Measurements from ENCODE around the gene CISD3. TPM values are rescaled to one million over a fixed set of nuclear protein-coding genes. Genes with fewer than 3 reads are reported as not detected.

Gene CISD3
- total and polyA plus RNA-seq, 2 experiments from 2014 or later, result 0.94 to 8.9 TPM

DNA sequence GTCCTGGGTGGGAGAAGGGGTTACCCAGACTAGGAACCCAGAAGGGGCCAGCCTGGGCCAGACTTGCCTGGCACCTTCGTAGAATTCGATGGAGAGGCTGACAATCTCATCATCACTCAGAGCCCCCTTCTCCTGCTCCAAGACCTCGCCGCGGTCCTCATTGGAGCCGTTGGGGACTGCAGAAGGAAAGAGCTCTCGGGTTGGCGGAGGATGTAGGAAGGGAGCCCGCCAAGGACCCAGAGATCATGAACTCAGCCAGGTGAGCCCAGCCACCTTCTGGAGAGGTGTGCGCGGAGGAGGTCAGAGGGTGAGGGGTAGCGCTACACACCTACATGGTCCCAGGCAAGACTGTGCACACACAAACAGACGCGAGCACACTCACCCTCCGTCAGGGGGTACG lies 8.5 kb downstream of the CISD3 start:
- no peak overlapping the region for H3K27ac Mint-ChIP-seq
- H3K9me2 ChIP-seq (ENCODE audit: insufficient read depth), result no peaks in the 10 kb centered on the region
- H3K36me3 ChIP-seq (ENCODE audit: insufficient read depth), result peaks cover 5% of the 10 kb centered on the region
- no peak for DNase-seq (ENCODE audit: low spot score)
- peaks cover 21% of the 10 kb centered on the region for H3K27me3 Mint-ChIP-seq (ENCODE audit: insufficient read depth, low read depth, poor library complexity)
- no peak for TF ChIP-seq STAT1 (IDR thresholded peaks at IDR 0.05; ENCODE audit: unreplicated experiment)
- TF ChIP-seq JUNB (IDR thresholded peaks at IDR 0.05; ENCODE audit: unreplicated experiment), result no peak
- TF ChIP-seq, protein P1, sequence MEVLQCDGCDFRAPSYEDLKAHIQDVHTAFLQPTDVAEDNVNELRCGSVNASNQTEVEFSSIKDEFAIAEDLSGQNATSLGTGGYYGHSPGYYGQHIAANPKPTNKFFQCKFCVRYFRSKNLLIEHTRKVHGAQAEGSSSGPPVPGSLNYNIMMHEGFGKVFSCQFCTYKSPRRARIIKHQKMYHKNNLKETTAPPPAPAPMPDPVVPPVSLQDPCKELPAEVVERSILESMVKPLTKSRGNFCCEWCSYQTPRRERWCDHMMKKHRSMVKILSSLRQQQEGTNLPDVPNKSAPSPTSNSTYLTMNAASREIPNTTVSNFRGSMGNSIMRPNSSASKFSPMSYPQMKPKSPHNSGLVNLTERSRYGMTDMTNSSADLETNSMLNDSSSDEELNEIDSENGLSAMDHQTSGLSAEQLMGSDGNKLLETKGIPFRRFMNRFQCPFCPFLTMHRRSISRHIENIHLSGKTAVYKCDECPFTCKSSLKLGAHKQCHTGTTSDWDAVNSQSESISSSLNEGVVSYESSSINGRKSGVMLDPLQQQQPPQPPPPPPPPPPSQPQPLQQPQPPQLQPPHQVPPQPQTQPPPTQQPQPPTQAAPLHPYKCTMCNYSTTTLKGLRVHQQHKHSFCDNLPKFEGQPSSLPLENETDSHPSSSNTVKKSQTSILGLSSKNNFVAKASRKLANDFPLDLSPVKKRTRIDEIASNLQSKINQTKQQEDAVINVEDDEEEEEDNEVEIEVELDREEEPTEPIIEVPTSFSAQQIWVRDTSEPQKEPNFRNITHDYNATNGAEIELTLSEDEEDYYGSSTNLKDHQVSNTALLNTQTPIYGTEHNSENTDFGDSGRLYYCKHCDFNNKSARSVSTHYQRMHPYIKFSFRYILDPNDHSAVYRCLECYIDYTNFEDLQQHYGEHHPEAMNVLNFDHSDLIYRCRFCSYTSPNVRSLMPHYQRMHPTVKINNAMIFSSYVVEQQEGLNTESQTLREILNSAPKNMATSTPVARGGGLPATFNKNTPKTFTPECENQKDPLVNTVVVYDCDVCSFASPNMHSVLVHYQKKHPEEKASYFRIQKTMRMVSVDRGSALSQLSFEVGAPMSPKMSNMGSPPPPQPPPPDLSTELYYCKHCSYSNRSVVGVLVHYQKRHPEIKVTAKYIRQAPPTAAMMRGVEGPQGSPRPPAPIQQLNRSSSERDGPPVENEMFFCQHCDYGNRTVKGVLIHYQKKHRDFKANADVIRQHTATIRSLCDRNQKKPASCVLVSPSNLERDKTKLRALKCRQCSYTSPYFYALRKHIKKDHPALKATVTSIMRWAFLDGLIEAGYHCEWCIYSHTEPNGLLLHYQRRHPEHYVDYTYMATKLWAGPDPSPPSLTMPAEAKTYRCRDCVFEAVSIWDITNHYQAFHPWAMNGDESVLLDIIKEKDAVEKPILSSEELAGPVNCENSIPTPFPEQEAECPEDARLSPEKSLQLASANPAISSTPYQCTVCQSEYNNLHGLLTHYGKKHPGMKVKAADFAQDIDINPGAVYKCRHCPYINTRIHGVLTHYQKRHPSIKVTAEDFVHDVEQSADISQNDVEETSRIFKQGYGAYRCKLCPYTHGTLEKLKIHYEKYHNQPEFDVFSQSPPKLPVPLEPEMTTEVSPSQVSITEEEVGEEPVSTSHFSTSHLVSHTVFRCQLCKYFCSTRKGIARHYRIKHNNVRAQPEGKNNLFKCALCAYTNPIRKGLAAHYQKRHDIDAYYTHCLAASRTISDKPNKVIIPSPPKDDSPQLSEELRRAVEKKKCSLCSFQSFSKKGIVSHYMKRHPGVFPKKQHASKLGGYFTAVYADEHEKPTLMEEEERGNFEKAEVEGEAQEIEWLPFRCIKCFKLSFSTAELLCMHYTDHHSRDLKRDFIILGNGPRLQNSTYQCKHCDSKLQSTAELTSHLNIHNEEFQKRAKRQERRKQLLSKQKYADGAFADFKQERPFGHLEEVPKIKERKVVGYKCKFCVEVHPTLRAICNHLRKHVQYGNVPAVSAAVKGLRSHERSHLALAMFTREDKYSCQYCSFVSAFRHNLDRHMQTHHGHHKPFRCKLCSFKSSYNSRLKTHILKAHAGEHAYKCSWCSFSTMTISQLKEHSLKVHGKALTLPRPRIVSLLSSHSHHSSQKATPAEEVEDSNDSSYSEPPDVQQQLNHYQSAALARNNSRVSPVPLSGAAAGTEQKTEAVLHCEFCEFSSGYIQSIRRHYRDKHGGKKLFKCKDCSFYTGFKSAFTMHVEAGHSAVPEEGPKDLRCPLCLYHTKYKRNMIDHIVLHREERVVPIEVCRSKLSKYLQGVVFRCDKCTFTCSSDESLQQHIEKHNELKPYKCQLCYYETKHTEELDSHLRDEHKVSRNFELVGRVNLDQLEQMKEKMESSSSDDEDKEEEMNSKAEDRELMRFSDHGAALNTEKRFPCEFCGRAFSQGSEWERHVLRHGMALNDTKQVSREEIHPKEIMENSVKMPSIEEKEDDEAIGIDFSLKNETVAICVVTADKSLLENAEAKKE (CRISPR knock-in tag; IDR thresholded peaks at IDR 0.05), result no peak
- no peak for TF ChIP-seq ETS1 (IDR thresholded peaks at IDR 0.05)
- TF ChIP-seq EZH2phosphoT487 (IDR thresholded peaks at IDR 0.05; ENCODE audit: unreplicated experiment), result no peak
- TF ChIP-seq CREB1 (CRISPR knock-in tag; IDR thresholded peaks at IDR 0.05; ENCODE audit: low read depth), result no peak
- no peak for TF ChIP-seq ZNF331 (CRISPR knock-in tag; IDR thresholded peaks at IDR 0.05; ENCODE audit: low read depth)
- TF ChIP-seq ZNF114 (CRISPR knock-in tag; IDR thresholded peaks at IDR 0.05), result no peak
- TF ChIP-seq NANOG (IDR thresholded peaks at IDR 0.05; ENCODE audit: borderline replicate concordance), result no peak
- TF ChIP-seq, protein P2, sequence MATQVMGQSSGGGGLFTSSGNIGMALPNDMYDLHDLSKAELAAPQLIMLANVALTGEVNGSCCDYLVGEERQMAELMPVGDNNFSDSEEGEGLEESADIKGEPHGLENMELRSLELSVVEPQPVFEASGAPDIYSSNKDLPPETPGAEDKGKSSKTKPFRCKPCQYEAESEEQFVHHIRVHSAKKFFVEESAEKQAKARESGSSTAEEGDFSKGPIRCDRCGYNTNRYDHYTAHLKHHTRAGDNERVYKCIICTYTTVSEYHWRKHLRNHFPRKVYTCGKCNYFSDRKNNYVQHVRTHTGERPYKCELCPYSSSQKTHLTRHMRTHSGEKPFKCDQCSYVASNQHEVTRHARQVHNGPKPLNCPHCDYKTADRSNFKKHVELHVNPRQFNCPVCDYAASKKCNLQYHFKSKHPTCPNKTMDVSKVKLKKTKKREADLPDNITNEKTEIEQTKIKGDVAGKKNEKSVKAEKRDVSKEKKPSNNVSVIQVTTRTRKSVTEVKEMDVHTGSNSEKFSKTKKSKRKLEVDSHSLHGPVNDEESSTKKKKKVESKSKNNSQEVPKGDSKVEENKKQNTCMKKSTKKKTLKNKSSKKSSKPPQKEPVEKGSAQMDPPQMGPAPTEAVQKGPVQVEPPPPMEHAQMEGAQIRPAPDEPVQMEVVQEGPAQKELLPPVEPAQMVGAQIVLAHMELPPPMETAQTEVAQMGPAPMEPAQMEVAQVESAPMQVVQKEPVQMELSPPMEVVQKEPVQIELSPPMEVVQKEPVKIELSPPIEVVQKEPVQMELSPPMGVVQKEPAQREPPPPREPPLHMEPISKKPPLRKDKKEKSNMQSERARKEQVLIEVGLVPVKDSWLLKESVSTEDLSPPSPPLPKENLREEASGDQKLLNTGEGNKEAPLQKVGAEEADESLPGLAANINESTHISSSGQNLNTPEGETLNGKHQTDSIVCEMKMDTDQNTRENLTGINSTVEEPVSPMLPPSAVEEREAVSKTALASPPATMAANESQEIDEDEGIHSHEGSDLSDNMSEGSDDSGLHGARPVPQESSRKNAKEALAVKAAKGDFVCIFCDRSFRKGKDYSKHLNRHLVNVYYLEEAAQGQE (IDR thresholded peaks at IDR 0.05; ENCODE audit: unreplicated experiment), result no peak
- TF ChIP-seq, protein P3, sequence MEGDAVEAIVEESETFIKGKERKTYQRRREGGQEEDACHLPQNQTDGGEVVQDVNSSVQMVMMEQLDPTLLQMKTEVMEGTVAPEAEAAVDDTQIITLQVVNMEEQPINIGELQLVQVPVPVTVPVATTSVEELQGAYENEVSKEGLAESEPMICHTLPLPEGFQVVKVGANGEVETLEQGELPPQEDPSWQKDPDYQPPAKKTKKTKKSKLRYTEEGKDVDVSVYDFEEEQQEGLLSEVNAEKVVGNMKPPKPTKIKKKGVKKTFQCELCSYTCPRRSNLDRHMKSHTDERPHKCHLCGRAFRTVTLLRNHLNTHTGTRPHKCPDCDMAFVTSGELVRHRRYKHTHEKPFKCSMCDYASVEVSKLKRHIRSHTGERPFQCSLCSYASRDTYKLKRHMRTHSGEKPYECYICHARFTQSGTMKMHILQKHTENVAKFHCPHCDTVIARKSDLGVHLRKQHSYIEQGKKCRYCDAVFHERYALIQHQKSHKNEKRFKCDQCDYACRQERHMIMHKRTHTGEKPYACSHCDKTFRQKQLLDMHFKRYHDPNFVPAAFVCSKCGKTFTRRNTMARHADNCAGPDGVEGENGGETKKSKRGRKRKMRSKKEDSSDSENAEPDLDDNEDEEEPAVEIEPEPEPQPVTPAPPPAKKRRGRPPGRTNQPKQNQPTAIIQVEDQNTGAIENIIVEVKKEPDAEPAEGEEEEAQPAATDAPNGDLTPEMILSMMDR (conservative IDR thresholded peaks at IDR 0.05; ENCODE audit: low read depth in 2 of 2), result no peak
- TF ChIP-seq EZH2 (IDR thresholded peaks at IDR 0.05; ENCODE audit: low read depth, unreplicated experiment), result no peak
- TF ChIP-seq POLR2AphosphoS5 (IDR thresholded peaks at IDR 0.05; ENCODE audit: low read depth), result no peak
- no peak overlapping the region for H3K4me2 ChIP-seq
- no peaks in the 10 kb centered on the region; the same call in 2 of the 3 replicates for H3K9me3 Mint-ChIP-seq
- peaks cover 48% of the 10 kb centered on the region for H4K20me1 ChIP-seq (replicated peaks; ENCODE audit: insufficient read depth)
- H3K4me3 Mint-ChIP-seq, result no peak overlapping the region
- H2AFZ ChIP-seq, result no peak overlapping the region
- H3F3A ChIP-seq (replicated peaks; ENCODE audit: low read depth), result peaks cover 12% of the 10 kb centered on the region; the same call in 1 of the 2 replicates
- ATAC-seq, result no peak
- H3K36me3 Mint-ChIP-seq (ENCODE audit: low read depth), result peaks cover 81% of the 10 kb centered on the region
- no peak overlapping the region for H3K4me3 ChIP-seq
- H3K4me1 ChIP-seq (ENCODE audit: insufficient read depth), result peaks cover 14% of the 10 kb centered on the region
- peaks cover 38% of the 10 kb centered on the region for H3K79me2 ChIP-seq (replicated peaks; ENCODE audit: insufficient read depth)
- H3K27ac ChIP-seq (ENCODE audit: low read depth), result no peak overlapping the region
- no peaks in the 10 kb centered on the region for H3K27me3 ChIP-seq (ENCODE audit: insufficient read depth)
- peaks cover 42% of the 10 kb centered on the region for H3K4me1 Mint-ChIP-seq
